Erythroblast (primary cell): Measurements from ENCODE around the gene GLCE.

Source experiments
- GATA1 ChIP-seq: IDR thresholded peaks from 2 replicates; pipeline ENCODE4 v1.6.1; 2011; ENCODE audit warnings: low read depth, mild to moderate bottlenecking, control low read depth, low read length, moderate library complexity
- POLR2A ChIP-seq: IDR thresholded peaks from 2 replicates; pipeline ENCODE4 v1.6.1; 2011; ENCODE audit warnings: mild to moderate bottlenecking, low read length

GRCh38 chr15:69285834-69286233 lies 125.4 kb downstream of the GLCE start:
- no peak for TF ChIP-seq POLR2A
- no peak for TF ChIP-seq GATA1
